ENCODE results near the gene FITM2. TPM values are rescaled to one million over a fixed set of nuclear protein-coding genes. Genes with fewer than 3 reads are reported as not detected.
"Not testable (repeated sequence)": the region's sequence is repeated elsewhere in the genome, so short reads cannot be mapped to it uniquely, and the experiment has no call there.

FITM2 gene, protein sequence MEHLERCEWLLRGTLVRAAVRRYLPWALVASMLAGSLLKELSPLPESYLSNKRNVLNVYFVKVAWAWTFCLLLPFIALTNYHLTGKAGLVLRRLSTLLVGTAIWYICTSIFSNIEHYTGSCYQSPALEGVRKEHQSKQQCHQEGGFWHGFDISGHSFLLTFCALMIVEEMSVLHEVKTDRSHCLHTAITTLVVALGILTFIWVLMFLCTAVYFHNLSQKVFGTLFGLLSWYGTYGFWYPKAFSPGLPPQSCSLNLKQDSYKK
- 10 to 100 TPM in 1 of 2 donors, 1 to 10 TPM in 1; 9.5 to 10.2 TPM for total RNA-seq
- long read RNA-seq, full-length matches to known transcripts: 2 of 5 reads
- long read RNA-seq, partial matches to known transcripts: 0 of 5 reads
- long read RNA-seq, other reads (novel, unspliced or antisense): 3 of 5 reads

DNA sequence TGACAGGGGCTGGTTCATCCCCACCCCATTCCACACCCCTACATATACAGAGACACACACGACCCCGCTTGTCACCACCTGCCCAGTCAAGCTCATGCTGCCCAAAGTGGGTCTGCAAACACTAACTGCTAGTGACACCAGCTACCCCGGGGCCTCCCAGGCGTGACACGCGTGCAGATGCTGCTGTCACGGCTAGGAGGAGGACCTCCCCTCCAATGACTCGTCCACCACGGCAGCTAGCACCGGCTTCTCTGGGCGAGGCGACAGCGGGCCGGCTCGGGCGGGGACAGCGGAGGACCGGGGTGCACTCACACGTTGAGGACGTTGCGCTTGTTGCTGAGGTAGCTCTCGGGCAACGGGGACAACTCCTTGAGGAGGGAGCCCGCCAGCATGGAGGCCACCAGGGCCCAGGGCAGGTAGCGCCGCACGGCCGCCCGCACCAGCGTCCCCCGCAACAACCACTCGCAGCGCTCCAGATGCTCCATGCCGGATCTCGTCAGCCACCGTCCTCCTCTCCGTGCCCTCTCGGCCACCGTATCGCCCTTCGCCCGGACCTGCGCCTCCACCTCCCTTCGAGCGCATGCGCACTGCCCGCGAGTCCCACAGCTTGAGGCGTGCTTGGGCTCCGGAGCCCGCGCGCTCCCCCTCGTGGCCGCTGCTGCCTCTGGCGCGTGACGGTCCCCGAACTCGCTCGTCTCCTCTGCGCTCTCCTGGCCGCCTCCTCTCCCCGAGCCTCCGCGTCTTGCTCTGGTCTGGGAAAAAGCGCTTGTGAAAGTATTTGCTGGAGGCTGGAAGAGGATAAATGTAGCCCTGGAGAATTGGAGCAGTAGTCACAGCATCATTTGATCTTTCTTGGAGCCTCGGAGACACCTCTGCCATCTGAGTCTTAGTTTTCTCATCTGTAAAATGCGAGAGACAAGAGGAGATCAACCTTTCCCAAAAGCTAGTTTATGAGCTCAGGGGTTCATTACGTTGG lies at the start of gene FITM2:
Gene FITM2, minus strand, starts transcription at position 539 of the 976 bp plus-strand sequence. Its CDS starts 54 bp downstream, at position 485.
- ATAC-seq: peak; percentile 92
- intact Hi-C loops (cut with DNase I, micrococcal nuclease): loop anchor here (5.0 to 10.0 kb wide), 2 partner anchors 86 to 296 kb away; no protein-coding TSS in a partner anchor
- peak; percentile 98 to 99 for DNase-seq

DNA sequence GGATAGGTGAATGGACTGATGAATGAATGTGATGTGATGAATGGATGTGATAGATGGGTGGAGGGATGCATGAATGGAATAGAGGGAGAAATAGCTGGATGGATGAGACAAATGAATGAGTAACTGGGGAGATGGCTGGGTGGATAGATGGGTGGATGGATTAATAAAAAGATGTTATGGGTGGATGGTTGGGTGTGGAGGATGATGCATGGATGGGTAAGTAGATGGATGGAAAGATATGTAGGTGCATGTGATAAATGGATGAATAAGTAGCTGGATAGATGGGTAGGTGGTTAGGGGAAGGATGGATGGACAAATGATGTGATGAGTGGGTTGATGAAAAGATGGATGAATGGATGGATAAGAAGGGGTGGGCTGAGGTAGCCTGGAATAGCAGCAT lies 49.2 kb upstream of the FITM2 start:
- DNase-seq: no peak
- intact Hi-C loops (cut with DNase I, micrococcal nuclease): no loop called here
- ATAC-seq: no peak

DNA sequence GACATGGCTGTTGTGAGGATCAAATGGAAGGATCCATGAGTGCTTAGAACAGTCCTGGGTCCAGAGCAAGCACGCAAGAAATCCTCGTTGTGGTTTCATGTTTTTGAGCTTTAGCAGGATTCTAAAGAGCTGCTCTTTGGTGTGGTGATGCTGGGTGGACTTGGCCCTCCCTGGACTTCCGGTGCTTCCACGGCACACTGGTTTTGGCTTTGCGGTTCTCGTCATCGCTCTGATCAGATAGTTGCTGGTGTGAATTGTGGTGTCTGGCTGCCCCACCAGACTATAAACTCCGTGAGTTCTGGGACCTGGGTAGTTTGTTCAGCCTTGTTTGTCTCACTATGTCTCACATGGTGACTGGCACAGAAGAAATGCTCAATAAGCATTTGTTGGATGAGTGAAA lies 47.8 kb upstream of the FITM2 start:
- ATAC-seq (no peak), DNase-seq (no peak)
- intact Hi-C loops (cut with DNase I, micrococcal nuclease): no loop called here

DNA sequence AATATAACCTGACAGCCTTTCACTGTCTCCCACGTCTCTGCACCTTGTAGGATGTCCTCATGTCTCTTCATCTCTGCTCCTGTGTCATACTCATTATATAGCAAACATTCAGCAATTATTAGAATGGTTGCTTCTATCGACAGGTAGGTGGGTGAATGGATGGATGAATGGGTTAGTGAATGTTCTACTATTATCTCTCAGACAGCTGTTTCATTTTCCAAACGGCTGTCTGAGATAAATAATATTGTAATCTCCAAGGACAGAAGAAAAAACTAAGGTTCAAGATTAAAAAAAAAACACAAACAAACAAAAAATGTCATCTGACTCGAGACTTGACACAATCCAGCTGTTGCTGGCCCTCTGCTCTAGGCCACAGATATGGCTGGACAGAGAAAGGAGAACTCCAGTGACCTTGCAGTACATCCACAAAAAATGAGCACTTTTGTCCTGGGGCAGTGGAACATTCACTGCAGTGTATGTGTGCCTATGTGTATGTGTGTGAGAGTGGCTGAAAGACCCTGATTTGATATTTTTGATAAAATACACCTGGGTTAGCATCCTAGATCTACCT lies 46.6 kb upstream of the FITM2 start:
- ATAC-seq: no peak
- intact Hi-C loops (cut with DNase I, micrococcal nuclease): no loop called here
- DNase-seq: no peak

DNA sequence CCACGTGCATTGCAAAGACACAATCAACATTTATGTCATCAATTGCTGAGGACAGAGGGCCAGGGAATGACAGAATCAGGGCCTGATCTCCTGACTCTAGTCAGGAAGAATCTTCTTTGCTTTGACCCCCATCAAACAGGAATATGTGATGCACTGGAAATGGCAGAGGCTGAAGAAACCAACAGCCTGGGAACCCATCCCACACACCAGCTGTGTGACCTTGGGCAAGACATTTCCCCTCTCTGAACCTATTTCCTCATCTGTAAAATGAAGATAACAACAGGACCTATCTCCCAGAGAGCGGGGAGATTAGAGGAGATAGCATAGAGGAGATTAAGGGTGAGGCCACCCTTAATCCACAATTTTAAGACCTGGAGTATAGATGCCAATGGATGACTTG lies 46.0 kb upstream of the FITM2 start:
- intact Hi-C loops (cut with DNase I, micrococcal nuclease): no loop called here
- ATAC-seq (no peak), DNase-seq (no peak)

DNA sequence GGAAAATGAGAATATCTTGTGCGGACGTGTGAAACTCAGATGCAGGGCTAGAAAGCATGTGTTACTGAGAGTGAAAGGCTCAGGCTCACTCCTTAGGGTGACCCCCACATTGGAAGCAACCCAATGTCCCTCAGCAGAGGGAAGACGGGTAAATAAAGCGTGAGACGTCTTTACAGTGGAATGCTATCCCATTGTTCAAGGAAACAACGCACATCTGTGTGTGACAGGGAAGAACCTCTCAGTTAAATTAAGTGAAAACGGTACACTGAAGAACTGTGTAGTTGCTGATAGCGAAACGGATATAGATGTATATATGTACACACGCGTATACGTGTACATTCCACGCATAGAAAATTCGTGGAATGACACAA lies 45.3 kb upstream of the FITM2 start:
- no peak for ATAC-seq
- intact Hi-C loops (cut with DNase I, micrococcal nuclease): no loop called here
- no peak for DNase-seq

DNA sequence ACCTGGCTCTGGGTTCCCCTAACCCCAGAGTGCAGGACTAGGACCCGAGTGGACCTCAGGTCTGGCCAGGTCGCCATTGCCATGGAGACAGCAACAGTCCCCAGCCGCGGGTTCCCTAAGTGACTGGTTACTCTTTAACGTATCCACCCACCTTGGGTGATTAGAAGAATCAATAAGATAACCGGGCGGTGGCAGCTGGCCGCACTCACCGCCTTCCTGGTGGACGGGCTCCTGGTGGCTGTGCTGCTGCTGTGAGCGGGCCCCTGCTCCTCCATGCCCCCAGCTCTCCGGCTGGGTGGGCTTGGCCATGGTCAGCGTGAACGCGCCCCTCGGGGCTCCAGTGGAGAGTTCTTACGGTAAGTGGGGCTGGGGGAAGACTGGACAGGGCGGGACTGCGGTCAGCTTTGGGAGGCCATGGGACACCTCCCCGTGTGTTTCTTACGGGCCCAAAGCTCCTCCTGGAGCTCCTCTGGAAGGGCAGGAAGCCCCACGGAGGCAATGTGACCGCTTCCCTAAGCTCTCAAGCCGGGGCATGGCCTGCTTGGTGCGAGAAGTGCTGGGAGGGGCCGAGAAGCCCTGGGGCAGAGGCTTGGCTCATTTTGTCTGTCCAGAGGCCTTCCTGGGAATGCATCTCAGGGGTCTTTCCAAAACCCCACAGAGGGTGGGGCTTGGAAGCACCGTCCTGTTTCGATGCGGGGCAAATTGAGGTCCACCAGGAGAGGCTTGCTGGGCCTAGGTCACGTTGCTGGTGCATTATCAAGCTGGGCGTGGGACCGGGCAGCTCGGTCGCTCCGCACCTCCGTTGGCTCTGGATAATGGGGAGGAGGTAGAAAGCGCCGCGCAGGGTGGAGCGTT lies 44.7 kb upstream of the FITM2 start, which contains the start of gene HNF4A:
Gene HNF4A, plus strand, starts transcription at position 202 of the 855 bp plus-strand sequence. Its CDS starts 106 bp downstream, at position 308.
- intact Hi-C loops (cut with DNase I, micrococcal nuclease): no loop called here
- DNase-seq (peak; percentile 82 to 83), ATAC-seq (peak; percentile 73)

DNA sequence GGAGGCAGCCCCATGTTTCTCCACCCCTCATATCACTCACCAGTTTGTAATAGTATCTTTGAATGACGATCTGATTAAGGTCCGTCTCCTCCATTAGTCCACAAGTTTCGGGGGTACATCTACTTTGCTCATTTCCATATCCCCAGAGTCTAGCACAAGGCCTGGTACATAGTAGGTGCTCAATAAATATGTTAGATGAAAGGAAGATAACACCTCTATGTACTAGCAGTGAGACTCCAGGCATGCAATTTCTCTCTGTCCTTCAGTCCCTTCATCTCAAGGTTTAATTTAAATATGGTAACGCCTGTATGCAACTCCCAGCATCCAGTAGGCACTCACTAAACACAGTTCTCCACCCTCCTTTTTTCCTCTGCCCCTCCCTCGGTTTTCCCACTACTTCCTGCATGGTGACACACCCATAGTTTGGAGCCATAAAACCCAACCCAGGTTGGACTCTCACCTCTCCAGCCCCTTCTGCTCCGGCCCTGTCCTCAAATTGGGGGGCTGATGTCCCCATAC lies 44.0 kb upstream of the FITM2 start:
- ATAC-seq: peak; percentile 78
- peak; percentile 71 to 90 for DNase-seq
- intact Hi-C loops (cut with DNase I, micrococcal nuclease): no loop called here

DNA sequence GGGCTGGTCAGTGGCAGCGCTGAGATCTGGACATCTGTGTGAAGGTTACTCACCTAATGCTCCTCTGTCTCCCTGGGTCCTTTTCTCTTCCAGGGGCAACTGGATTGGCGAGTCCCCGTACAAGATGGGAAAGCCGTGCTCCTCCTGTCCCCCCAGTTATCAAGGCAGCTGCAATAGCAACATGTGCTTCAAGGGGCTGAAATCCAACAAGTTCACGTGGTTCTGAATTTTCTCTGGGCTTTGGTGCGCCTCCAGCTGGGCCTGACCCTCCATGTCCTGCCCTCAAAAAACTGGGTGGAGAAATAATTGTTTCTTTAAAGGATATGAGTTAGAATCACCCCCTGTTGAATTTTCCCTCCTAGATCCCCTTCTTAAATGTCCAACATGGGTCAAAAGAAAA lies 39.6 kb upstream of the FITM2 start:
- no peak for DNase-seq
- no peak for ATAC-seq
- intact Hi-C loops (cut with DNase I, micrococcal nuclease): no loop called here

DNA sequence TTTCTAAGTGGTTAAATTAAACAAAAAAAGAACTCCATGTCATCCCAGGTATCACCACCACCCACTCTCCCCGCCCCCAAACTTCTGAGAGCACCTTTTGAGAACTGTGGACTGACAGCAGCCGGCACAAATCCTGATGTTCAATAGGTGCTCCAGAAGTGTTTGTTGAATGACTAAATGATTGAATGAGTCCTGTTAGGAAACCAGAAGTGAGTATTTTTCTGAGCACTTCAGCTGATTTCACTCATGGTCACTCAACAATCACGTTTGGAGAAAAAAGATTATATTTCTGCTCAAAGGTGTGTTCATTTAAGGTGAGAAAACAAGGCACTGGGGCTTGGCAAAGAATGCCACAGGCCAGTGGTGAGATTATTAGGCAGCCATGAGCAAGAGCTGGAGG lies 38.3 kb upstream of the FITM2 start:
- ATAC-seq (no peak), DNase-seq (no peak)
- intact Hi-C loops (cut with DNase I, micrococcal nuclease): no loop called here

DNA sequence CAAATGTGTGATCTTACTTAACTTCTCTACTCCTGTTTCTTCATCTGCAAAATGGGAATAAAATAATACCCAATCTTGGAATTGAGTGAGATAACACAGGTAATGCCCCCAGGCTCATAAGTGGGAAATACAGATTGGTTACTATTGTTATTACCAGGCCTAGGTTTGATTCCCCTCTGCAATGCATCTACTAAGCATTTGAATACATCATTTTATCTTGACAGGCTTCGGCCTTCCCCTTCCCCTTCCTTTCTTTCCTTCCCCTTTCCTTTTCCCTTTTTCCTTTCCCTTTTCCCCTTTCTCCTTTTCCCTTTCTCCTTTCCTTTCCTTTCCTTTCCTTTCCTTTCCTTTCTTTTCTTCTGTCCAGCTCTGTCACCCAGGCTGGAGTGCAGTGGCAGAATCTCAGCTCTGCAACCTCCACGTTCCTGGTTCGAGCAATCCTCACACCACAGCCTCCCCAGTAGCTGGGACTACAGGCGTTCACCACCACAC lies 37.2 kb upstream of the FITM2 start:
- ATAC-seq: no peak
- intact Hi-C loops (cut with DNase I, micrococcal nuclease): no loop called here
- DNase-seq: no peak

DNA sequence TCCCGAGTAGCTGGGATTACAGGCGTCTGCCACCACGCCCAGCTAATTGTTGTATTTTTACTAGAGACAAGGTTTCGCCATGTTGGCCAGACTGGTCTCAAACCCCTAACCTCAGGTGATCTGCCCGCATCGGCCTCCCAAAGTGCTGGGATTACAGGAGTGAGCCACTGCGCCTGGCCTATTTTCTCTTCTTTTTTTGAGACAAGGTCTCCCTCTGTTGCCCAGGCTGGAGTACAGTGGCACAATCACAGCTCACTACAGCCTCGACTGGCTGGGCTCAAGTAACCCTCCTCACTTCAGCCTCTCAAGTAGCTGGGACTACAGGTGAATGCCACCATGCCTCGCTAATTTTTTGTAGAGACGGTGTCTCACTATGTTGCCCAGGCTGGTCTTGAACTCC lies 34.9 kb upstream of the FITM2 start:
- peak; percentile 12 for ATAC-seq
- DNase-seq; intact Hi-C loops (cut with DNase I, micrococcal nuclease): not testable (repeated sequence)

DNA sequence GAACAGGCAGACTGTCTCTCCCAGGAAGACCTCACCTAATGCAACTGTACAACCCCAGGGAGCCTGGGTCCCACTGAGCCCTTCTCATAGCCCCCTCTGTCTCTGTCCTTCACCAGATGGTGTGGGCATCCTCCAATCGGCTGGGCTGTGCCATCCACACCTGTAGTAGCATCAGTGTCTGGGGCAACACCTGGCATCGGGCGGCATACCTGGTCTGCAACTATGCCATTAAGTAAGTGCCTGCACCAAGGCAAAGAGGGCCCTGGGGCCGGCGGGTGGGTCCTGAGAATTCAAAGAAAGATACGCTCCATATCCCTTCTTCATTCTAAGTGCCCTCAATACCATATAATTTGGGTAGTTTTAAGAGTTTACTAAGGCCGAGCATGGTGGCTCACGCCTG lies 34.1 kb upstream of the FITM2 start:
- DNase-seq: no peak
- ATAC-seq: peak; percentile 44
- intact Hi-C loops (cut with DNase I, micrococcal nuclease): no loop called here

DNA sequence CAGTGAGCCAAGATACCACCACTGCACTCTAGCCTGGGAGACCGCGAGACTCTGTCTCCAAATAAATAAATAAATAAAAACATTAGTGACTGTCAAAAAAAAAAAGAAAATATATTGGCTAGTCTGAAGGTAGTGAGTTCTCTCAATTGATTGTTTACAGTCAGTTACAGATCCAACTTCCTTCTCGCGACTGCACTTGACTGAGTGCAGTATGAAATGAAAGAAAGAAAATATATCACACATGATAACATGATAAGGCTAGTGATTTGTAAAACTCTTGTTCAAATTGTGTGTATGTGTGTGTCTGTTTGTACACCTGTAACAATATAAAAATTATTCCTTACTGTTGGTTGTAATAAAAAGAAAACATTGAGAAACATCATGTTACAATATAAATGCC lies 33.7 kb upstream of the FITM2 start:
- ATAC-seq: peak; percentile 70
- DNase-seq: no peak
- intact Hi-C loops (cut with DNase I, micrococcal nuclease): no loop called here

DNA sequence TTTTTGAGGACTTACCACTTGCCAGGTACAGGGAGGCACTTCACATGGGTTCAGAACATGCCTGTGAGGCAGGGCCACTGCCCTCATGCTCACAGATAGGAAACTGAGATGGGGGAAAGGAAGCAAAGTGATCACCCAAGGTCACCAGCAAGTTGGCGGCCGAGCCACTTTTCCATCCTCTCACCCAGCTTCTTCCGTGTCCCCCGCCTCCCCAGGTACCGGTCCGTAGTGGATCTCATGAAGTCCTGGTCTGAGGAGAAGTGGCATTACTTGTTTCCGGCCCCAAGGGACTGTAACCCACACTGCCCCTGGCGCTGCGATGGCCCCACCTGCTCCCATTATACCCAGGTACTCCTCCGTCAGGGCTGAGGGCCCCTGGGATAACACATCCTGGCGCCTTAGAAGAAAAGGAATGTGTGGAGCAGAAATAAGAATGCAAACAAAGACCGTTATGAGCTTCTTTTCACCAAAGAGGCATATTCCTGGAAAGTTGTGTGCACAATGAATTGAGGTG lies 32.2 kb upstream of the FITM2 start:
- intact Hi-C loops (cut with DNase I, micrococcal nuclease): no loop called here
- DNase-seq (no peak), ATAC-seq (no peak)

DNA sequence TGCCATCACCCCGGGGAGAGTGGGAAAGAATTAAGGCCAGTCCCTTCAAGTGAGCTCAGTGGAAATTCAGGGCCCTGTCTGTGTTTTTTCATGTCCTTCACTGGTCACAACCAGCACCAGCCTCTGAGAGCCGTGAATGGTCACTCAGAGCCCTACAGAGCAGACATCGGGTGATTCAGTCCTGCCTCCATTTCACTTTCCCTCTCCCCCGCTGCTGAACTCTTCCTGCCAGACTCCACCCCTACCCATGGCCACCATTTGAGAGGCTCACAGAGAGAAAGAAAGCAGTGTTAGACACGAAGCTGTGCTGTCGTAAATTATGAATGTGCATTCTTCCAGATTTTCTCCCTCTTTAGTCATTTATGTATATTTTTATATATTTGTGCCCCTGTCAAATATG lies 31.2 kb upstream of the FITM2 start:
- DNase-seq: no peak
- intact Hi-C loops (cut with DNase I, micrococcal nuclease): no loop called here
- no peak for ATAC-seq

DNA sequence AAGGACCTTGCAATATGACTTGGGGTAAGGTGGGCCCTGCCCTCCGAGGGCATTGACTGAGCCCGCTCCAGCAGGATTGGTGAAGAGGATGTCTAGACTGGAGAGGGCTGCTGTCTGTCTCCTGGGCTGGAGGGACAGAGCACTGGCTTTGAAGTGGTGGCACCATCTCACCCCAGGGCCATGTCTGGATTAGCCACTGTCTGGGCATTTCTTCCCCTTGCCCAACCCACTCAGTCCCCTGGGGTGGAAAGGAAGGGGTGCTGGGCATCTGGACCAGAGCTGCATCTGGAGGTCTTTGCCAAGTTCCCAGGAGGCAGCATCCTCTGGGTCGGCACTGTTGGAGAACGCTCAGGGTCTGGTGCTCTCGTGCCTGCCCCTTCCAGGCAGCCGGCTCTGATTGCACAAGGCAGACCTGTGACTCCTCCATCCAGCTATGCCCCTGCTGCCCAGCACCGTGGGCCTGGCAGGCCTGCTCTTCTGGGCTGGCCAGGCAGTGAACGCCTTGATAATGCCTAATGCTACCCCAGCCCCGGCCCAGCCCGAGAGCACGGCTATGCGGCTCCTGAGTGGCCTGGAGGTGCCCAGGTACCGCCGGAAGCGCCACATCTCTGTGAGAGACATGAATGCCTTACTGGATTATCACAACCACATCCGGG lies 25.9 kb upstream of the FITM2 start, which contains the start of gene R3HDML:
Gene R3HDML, plus strand, starts transcription at position 319 of the 656 bp plus-strand sequence. Its CDS starts 115 bp downstream, at position 434.
- DNase-seq: no peak
- peak; percentile 13 for ATAC-seq
- intact Hi-C loops (cut with DNase I, micrococcal nuclease): no loop called here
